Measurements from ENCODE around the gene RANBP1.

RANBP1 gene

DNA sequence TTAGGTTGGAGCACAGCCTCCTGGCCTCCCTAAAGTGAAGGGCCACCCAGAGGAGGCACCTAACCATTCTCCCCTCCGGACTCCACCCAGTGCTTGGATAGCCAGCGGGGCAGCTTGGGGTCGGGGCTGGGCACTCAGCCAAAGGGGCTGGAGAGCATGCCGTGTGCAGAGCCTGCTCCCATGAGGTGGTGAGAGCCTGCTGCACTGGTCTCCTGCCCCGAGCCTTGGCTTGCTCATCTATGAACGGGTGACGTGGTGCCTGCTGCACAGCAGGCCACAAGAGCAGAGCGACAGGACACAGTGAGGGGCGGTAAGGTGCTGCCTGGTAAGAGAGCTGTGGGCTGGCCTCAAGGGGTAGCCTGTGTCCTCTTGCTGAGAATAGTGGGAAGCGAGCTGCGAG, 49.0 kb downstream of the RANBP1 start:
- TF ChIP-seq, protein P1, sequence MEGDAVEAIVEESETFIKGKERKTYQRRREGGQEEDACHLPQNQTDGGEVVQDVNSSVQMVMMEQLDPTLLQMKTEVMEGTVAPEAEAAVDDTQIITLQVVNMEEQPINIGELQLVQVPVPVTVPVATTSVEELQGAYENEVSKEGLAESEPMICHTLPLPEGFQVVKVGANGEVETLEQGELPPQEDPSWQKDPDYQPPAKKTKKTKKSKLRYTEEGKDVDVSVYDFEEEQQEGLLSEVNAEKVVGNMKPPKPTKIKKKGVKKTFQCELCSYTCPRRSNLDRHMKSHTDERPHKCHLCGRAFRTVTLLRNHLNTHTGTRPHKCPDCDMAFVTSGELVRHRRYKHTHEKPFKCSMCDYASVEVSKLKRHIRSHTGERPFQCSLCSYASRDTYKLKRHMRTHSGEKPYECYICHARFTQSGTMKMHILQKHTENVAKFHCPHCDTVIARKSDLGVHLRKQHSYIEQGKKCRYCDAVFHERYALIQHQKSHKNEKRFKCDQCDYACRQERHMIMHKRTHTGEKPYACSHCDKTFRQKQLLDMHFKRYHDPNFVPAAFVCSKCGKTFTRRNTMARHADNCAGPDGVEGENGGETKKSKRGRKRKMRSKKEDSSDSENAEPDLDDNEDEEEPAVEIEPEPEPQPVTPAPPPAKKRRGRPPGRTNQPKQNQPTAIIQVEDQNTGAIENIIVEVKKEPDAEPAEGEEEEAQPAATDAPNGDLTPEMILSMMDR (IDR thresholded peaks at IDR 0.05; ENCODE audit: borderline replicate concordance, control extremely low read depth, extremely low read depth, insufficient read depth, missing control alignments), result no peak
- in situ Hi-C loops (cut with MboI; ENCODE audit: low sequenced_read_pairs, unreplicated experiment), result no loop called here
- no peak for DNase-seq (ENCODE audit: low spot score)

- DNase-seq (ENCODE audit: low spot score), result no peak
- TF ChIP-seq, protein P1 (IDR thresholded peaks at IDR 0.05; ENCODE audit: borderline replicate concordance, control extremely low read depth, extremely low read depth, insufficient read depth, missing control alignments), result no peak
- in situ Hi-C loops (cut with MboI; ENCODE audit: low sequenced_read_pairs, unreplicated experiment), result no loop called here
Measured at GRCh38 chr22:20165421-20165820, 49.5 kb downstream of the RANBP1 start.

GRCh38 chr22:20165913-20166312, 50.0 kb downstream of the RANBP1 start:
- in situ Hi-C loops (cut with MboI; ENCODE audit: low sequenced_read_pairs, unreplicated experiment), result no loop called here

GRCh38 chr22:20166703-20167102, 50.8 kb downstream of the RANBP1 start:
- in situ Hi-C loops (cut with MboI; ENCODE audit: low sequenced_read_pairs, unreplicated experiment), result no loop called here
- TF ChIP-seq, protein P1 (IDR thresholded peaks at IDR 0.05; ENCODE audit: borderline replicate concordance, control extremely low read depth, extremely low read depth, insufficient read depth, missing control alignments), result no peak

More at GRCh38 chr22:20165913-20166312, 50.0 kb downstream of the RANBP1 start:
- TF ChIP-seq, protein P1 (IDR thresholded peaks at IDR 0.05; ENCODE audit: borderline replicate concordance, control extremely low read depth, extremely low read depth, insufficient read depth, missing control alignments), result no peak
- DNase-seq (ENCODE audit: low spot score), result no peak

GRCh38 chr22:20167643-20168322, 51.9 kb downstream of the RANBP1 start:
- in situ Hi-C loops (cut with MboI; ENCODE audit: low sequenced_read_pairs, unreplicated experiment), result no loop called here
- TF ChIP-seq, protein P1 (IDR thresholded peaks at IDR 0.05; ENCODE audit: borderline replicate concordance, control extremely low read depth, extremely low read depth, insufficient read depth, missing control alignments), result no peak
- no peak for DNase-seq (ENCODE audit: low spot score)

More at GRCh38 chr22:20166703-20167102, 50.8 kb downstream of the RANBP1 start:
- DNase-seq (ENCODE audit: low spot score), result no peak

GRCh38 chr22:20169253-20169822, 53.4 kb downstream of the RANBP1 start:
- no peak for DNase-seq (ENCODE audit: low spot score)
- in situ Hi-C loops (cut with MboI; ENCODE audit: low sequenced_read_pairs, unreplicated experiment), result no loop called here
- TF ChIP-seq, protein P1 (IDR thresholded peaks at IDR 0.05; ENCODE audit: borderline replicate concordance, control extremely low read depth, extremely low read depth, insufficient read depth, missing control alignments), result no peak

Data from GM13976 (cell line).